GM19239 (cell line): Measurements from ENCODE around the gene RENBP.

Experiments used
- DNase-seq: peaks from one replicate; pipeline ENCODE4 v3.0.0; 2011; ENCODE audit warnings: low spot score; ENCODE audit not compliant: insufficient read length
- FAIRE-seq: peaks from 2 replicates; lab custom pipeline; 2011; peaks lifted over from hg19 to GRCh38; lab: Jason Lieb, UNC

Gene RENBP

GRCh38 chrX:153938226-153938786 is 6.1 kb downstream of the RENBP start:
- FAIRE-seq = no peak

GRCh38 chrX:153937056-153937455 is 7.4 kb downstream of the RENBP start:
- DNase-seq (no peak), FAIRE-seq (no peak)

More at GRCh38 chrX:153938226-153938786, 6.1 kb downstream of the RENBP start:
- no peak for DNase-seq

DNA sequence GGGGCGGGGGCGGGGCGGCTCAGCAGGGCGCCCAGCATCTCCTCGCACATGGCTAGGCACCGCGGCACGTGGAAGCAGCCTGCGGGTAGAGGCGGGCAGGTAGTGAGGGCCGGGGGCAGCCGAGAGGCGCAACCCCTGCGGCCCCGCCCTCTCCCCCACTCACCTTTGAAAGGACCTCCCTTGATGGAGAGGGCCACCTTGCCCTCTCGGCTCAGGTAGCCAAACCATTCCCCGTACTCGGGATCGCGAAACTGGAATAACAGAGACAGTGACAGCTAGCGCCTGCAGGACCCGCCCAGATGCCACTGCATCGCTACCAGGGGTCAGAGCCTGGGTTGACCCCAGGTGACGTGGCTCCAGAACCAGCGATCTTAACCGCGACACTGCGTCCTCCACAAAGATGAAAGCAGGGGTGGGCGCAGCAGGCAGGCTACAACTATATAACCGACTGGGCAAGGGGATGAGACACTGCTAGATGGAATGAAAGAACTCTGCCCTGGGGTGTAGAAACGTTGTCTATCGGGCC is 9.1 kb downstream of the RENBP start:
- DNase-seq (no peak), FAIRE-seq (peak; percentile 68)

- DNase-seq (peak; percentile 90), FAIRE-seq (peak; percentile 45)
These were observed 9.6 kb downstream of the RENBP start, which contains the start of gene NAA10 for GRCh38 chrX:153934762-153935325. TSS of gene NAA10 (minus strand) at chrX:153935037. CDS start at chrX:153934904, 133 bp downstream.

DNA sequence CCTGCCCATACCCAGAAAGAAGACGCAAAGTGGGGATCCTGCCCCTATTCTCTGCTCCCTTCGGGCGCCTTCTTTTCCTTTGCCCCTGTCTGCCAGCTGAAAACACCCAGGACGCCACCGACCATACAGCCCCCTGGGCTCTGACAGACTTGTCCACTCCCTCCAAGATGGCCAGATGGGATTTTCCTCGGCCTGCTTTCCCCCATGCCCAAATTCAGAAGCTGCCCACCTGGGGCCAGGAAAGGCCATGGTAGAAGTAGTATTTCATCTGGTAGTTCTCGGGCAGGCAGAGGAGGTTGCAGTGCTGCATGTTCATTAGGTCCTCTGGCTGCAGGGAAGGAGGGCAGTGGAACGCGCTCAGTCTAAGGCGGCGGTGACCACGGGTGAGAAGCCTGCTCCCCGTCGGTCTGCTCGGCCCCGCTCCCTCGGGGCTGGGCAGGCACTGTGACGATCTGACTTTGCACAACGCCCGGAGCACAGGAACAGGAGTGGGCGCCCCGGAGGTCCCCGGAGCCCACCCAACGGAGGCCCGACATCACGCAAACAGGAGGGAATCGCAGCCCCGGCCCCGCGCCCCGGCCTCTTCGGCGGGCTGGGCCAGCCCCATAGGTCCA is 10.2 kb downstream of the RENBP start:
- no peak for DNase-seq
- peak; percentile 58 for FAIRE-seq

GRCh38 chrX:153933748-153934147 is 10.7 kb downstream of the RENBP start:
- FAIRE-seq = peak; percentile 80

DNA sequence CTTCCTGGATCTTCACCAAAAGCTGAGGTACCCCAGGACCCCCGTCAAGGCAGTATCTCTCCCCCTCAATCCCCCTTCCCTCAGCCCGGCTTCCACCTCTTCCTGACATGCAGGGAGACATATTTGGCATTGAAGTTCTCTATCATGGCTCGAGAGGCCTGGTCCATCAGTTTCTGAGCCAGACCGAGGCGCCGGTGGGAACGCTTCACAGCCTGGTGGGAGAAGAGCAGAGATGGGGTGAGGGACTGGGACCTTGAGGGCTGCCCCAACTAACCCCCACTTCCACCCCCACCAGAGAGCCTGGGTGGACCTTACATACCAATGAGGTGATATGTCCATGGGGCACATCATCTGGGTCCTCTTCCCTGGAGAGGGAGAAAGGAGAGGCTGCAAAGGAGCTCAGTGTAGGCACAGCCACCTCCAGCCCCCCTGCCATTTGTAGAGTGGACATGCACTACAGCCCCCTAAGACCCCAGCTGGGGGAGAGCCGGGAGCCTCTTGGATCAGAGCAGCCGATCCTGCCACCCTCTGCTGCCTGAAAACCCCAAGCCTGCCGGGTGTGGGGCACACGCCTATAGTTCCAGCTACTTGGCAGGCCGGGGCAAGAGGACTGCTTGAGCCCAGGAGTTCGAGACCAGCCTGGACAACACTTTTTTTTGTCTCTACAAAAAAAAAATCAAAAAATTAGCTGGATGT is 12.1 kb downstream of the RENBP start:
- FAIRE-seq = no peak
- no peak for DNase-seq

More at GRCh38 chrX:153933748-153934147, 10.7 kb downstream of the RENBP start:
- DNase-seq = no peak

- FAIRE-seq (no peak), DNase-seq (no peak)
These were observed 12.7 kb downstream of the RENBP start for GRCh38 chrX:153931748-153932147.

- no peak for DNase-seq
- FAIRE-seq = no peak
These were observed 13.3 kb downstream of the RENBP start for GRCh38 chrX:153931151-153931550.

GRCh38 chrX:153930011-153930910 is 14.2 kb downstream of the RENBP start:
- FAIRE-seq (no peak), DNase-seq (no peak)

- DNase-seq = no peak
These were observed 14.9 kb downstream of the RENBP start for GRCh38 chrX:153929576-153929975.

GRCh38 chrX:153928846-153929245 is 15.6 kb downstream of the RENBP start:
- DNase-seq (no peak), FAIRE-seq (no peak)

More at GRCh38 chrX:153929576-153929975, 14.9 kb downstream of the RENBP start:
- FAIRE-seq = no peak

DNA sequence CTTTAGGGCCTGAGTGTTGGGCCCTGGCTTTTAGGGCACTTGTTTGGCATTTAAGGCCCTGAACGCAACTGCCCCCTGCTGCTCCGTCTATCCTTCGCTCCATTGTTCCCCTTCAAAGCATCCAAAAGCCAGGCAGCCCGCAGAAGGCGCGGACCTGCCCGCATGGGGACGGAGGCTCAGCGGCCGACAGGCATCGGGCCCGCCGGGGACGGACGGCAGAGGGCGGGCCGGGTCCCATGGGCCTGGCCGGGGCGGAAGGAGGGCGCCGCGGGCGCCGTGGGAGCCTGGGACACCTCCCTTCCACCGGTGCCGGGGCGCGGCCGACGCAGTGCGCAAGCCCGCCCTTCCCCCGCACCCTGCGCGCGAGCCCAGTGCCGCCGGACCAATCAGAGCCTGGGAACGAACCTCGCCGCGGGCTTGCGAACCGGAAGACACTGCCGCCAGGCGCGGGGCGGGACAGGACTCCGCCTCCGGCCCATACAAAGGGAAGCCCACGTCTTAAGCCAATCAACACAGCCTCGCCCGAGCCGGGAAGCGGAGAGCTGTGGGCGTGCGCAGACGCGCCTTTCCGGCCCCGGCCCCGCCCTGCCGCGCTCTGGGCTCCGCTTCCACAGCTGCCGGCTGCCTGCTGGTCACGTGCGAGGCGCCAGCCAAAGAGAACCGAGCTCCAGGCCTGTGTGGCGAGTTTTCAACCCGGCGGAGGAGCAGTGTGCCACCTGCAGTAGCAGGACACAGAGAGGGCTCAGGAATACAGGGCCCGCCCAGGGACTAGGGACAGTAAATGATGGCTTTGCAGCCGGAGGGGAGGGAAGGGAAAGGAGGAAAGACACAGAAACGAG is 16.3 kb downstream of the RENBP start:
- DNase-seq (peak; percentile 84), FAIRE-seq (no peak)

- FAIRE-seq (no peak), DNase-seq (no peak)
These were observed 16.8 kb downstream of the RENBP start for GRCh38 chrX:153927672-153927921.

GRCh38 chrX:153926858-153927671 is 17.4 kb downstream of the RENBP start:
- DNase-seq (peak; percentile 70), FAIRE-seq (peak; percentile 99)

DNA sequence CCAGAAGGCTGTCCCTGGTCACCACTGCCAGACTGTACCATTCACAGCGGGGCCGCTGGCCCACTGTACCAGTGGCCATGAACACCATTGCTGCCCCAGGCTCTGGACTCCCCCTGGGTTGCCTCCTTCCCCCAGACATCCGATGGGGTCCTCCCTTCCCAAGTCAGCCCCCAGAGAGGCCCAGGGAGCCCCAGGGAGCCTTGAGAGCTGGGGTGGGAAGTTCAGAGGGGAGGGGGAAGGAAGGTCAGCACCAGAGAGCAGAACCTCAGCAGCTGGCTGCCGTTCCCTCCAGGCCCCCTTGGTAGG is 17.9 kb downstream of the RENBP start:
- no peak for FAIRE-seq
- no peak for DNase-seq

DNA sequence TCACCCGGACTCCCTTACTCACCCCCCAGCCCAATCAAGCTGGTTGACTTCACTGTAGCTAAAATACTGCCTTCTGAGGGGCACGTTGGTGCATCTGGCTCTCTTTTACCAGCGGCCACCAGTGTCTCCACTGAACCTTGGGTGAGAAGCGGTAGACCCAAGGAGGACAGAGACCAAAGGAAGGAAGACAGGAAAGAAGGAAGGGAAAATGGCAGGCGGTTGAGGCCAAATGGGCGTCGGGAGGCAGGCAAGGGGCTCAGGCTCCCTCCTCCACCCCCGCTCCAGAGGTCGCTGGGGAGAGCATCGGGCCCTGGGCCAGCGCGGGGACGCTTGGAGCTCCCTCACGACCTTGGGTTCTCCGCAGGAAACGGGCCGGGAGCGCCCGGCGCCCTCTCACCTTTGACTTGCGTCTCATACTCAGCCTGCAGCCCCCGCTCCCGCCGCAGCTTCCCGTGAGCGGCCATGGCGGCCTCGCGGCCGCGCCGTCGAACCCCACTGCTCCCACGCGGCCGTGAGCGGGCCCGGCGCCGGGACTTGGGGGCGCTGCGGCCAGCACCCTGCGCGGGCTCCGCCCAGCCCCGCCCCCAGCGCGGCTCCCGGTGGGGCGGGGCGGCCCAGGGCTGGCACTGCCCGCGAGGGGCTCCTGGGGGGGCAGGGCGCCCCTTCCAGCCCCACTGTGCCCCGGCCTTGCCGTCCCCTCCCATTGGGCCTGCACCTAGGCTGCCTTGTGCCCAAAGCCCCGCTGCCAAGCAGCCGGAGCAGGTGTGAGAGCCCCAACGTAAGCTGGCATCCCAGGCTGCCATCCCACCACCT is 18.5 kb downstream of the RENBP start, which contains the start of gene ARHGAP4:
ARHGAP4 (minus strand) TSS at position 526 of the 813 bp plus-strand sequence; CDS start at position 464, 62 bp downstream.
- no peak for FAIRE-seq
- DNase-seq = no peak

GRCh38 chrX:153925387-153925738 is 19.1 kb downstream of the RENBP start:
- DNase-seq (no peak), FAIRE-seq (no peak)
